Thyroid gland (tissue), 4 donors: ENCODE results near the gene HNRNPD. TPM values are rescaled to one million over a fixed set of nuclear protein-coding genes. Genes with fewer than 3 reads are reported as not detected.
A peak's percentile ranks its signal among the peaks of the same experiment; 100 is the strongest.
"Not testable (repeated sequence)": the region's sequence is repeated elsewhere in the genome, so short reads cannot be mapped to it uniquely, and the experiment has no call there.

Experiments
- DNase-seq, 2 donors: peaks; one replicate each; pipeline ENCODE4 v3.0.0-alpha.2; 2019
- H3K27ac ChIP-seq, 3 donors: fragments of 200-600 bp; sonication (generic); 1 replicate in 2 of 3; 2 replicates in 1 of 3; pipeline ENCODE4 v1.5.1; 2016 to 2019; ENCODE audit warnings: mild to moderate bottlenecking in 1 of 3, moderate library complexity in 1 of 3
- H3K27me3 ChIP-seq: fragments of 200-600 bp; sonication (generic); one replicate; pipeline ENCODE4 v1.5.1; 2019
- H3K36me3 ChIP-seq, 2 donors: fragments of 200-600 bp; sonication (generic); one replicate each; pipeline ENCODE4 v1.5.1; 2016 to 2019
- H3K4me1 ChIP-seq, 2 donors: fragments of 200-600 bp; sonication (generic); one replicate each; pipeline ENCODE4 v1.5.1; 2017 to 2019
- H3K4me3 ChIP-seq, 3 donors: fragments of 200-600 bp; sonication (generic); replicated peaks in 1 of 3; 1 replicate in 2 of 3; 2 replicates in 1 of 3; pipeline ENCODE4 v1.5.1; 2016; ENCODE audit warnings: mild to moderate bottlenecking in 1 of 3
- H3K9me3 ChIP-seq: fragments of 200-600 bp; sonication (generic); one replicate; pipeline ENCODE4 v1.5.1; 2017
- CTCF ChIP-seq, 6 experiments: fragments of 200-600 bp in 3 of 6; fragments of 450-650 bp in 3 of 6; sonication (generic) in 3 of 6; IDR thresholded peaks; one replicate each; pipeline ENCODE4 v1.5.1; 2016 to 2019; ENCODE audit warnings: antibody characterized with exemption in 6 of 6, mild to moderate bottlenecking in 2 of 6, inconsistent platforms in 1 of 6, moderate library complexity in 1 of 6
- POLR2A ChIP-seq, 2 donors: fragments of 450-650 bp; IDR thresholded peaks; one replicate each; pipeline ENCODE4 v1.6.1; 2017; ENCODE audit warnings: antibody characterized with exemption in 2 of 2, mild to moderate bottlenecking in 2 of 2, moderate library complexity in 1 of 2
- WGBS, 2 donors: methylation state at CpG; one replicate each; pipeline ENCODE4 v1.1.5; 2017; 5-methylcytosine and 5-hydroxymethylcytosine counted together
- intact Hi-C: fragments of 100-400 bp; cut with DNase I; formaldehyde crosslinking; loops from one replicate; pipeline ENCODE4 v1.15.1; 2023
- total RNA-seq, 4 donors: library from RNA; depleted of rRNA; stranded (reverse); fragments of >200 nt; gene quantifications; one replicate each; pipeline ENCODE4 v1.2.3, GENCODE V29; 2016

The HNRNPD gene
- total RNA-seq, 4 donors from 2014 or later, result 67.1 to 145 (median 93.8) TPM

- Histone ChIP-seq H3K4me1 (no peaks in the 10 kb centered on the region), H3K9me3 (no peaks in the 10 kb centered on the region), H3K27me3 (no peaks in the 10 kb centered on the region), H3K4me3 (no peak overlapping the region), H3K36me3 (no peaks in the 10 kb centered on the region), H3K27ac (no peak overlapping the region)
- WGBS, 2 donors, result 40 to 48% methylated on average over 1 of the region's 1 CpG
- intact Hi-C loops, result no loop called here
- TF ChIP-seq CTCF (IDR thresholded peaks at IDR 0.05), result no peak
- no peak for TF ChIP-seq POLR2A (IDR thresholded peaks at IDR 0.05)
- peak; percentile 44 to 47 for DNase-seq
Observed at GRCh38 chr4:82398263-82398662, 24.5 kb upstream of the HNRNPD start.

GRCh38 chr4:82397527-82397926 lies 23.7 kb upstream of the HNRNPD start:
- intact Hi-C loops, result no loop called here
- Histone ChIP-seq H3K27me3 (no peaks in the 10 kb centered on the region), H3K4me3 (no peak overlapping the region), H3K27ac (no peak overlapping the region), H3K36me3 (no peaks in the 10 kb centered on the region), H3K4me1 (no peaks in the 10 kb centered on the region), H3K9me3 (no peaks in the 10 kb centered on the region)
- WGBS, 2 donors, result 89 to 95% methylated on average over 3 of the region's 3 CpGs
- no peak for DNase-seq
- TF ChIP-seq CTCF (IDR thresholded peaks at IDR 0.05) (no peak), POLR2A (IDR thresholded peaks at IDR 0.05) (no peak)

DNA sequence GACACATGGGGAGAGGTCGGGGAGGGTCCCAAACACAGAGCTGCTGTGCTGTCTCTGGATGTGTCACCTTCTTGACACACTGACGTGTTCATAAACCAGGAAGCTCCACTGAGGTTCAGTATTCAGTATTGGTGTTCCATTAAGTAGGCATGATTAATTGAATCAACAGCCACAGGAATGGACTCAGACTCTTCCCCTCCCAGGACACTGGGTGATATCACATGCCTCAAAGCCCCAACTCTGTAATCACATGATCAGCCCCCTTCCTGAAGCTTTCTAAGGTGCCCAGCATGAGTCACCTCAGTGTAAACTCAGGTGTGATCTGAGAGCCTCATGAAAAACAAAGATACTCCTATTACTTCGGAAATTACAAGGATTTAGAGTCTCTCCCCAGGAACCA lies 21.1 kb upstream of the HNRNPD start:
- 90 to 92% methylated on average over 3 of the region's 3 CpGs for WGBS, 2 donors
- TF ChIP-seq CTCF (IDR thresholded peaks at IDR 0.05), result no peak
- TF ChIP-seq POLR2A (IDR thresholded peaks at IDR 0.05), result no peak
- Histone ChIP-seq H3K27me3 (no peaks in the 10 kb centered on the region), H3K4me3 (no peak overlapping the region), H3K4me1 (no peaks in the 10 kb centered on the region), H3K9me3 (no peaks in the 10 kb centered on the region), H3K27ac (no peak overlapping the region), H3K36me3 (no peaks in the 10 kb centered on the region)
- DNase-seq, result no peak
- intact Hi-C loops, result no loop called here

- H3K9me3 ChIP-seq, intact Hi-C loops: not testable (repeated sequence)
Observed at GRCh38 chr4:82390061-82390460, 16.3 kb upstream of the HNRNPD start.

DNA sequence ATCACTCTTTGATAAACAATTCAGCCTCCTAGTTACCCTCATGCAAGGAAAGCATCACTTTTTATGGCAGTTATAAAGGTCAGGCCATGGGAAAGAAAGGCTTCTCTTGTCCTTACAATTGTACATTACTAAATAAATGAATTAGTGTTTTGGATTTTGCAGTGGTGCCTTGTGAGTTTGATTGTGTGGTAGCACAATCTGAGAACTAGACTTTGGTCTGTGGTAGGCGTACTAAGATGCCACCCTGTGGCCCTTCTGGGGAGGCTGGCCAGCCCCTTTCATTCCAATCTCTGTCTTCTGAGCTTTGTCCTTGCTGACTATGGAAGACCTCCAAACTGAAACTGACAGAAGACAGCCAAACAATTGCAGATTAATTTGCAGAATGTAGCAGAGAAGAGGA lies 14.6 kb upstream of the HNRNPD start:
- 75 to 91% methylated on average over 1 of the region's 1 CpG for WGBS, 2 donors
- no peak for DNase-seq

More at GRCh38 chr4:82390061-82390460, 16.3 kb upstream of the HNRNPD start:
- 87 to 97% methylated on average over 9 of the region's 9 CpGs for WGBS, 2 donors
- not testable (repeated sequence) for DNase-seq, H3K36me3 ChIP-seq, H3K27ac ChIP-seq, H3K27me3 ChIP-seq, H3K4me1 ChIP-seq, H3K4me3 ChIP-seq

GRCh38 chr4:82386312-82386711 lies 12.5 kb upstream of the HNRNPD start:
- 92 to 93% methylated on average over 8 of the region's 8 CpGs for WGBS, 2 donors
- H3K9me3 ChIP-seq, H3K4me3 ChIP-seq, H3K27ac ChIP-seq, H3K36me3 ChIP-seq, intact Hi-C loops, H3K27me3 ChIP-seq, H3K4me1 ChIP-seq, DNase-seq: not testable (repeated sequence)

More for the DNA sequence above, 14.6 kb upstream of the HNRNPD start:
- TF ChIP-seq POLR2A (IDR thresholded peaks at IDR 0.05) (no peak), CTCF (IDR thresholded peaks at IDR 0.05) (no peak)
- intact Hi-C loops, result no loop called here
- Histone ChIP-seq H3K4me3 (no peak overlapping the region), H3K27me3 (no peaks in the 10 kb centered on the region), H3K9me3 (no peaks in the 10 kb centered on the region), H3K4me1 (no peaks in the 10 kb centered on the region), H3K27ac (no peak overlapping the region), H3K36me3 (no peaks in the 10 kb centered on the region)
